ENCODE results near the gene ABCA5. TPM values are rescaled to one million over a fixed set of nuclear protein-coding genes. Genes with fewer than 3 reads are reported as not detected.

The ABCA5 gene
- total RNA-seq, 2 experiments from 2014 or later, result 14.3 to 15.1 TPM

GRCh38 chr17:69344939-69345338 lies 18.0 kb upstream of the ABCA5 start:
- Mint-ChIP-seq H3K4me3 (no peak overlapping the region), H3K27me3 (ENCODE audit: low read depth) (no peaks in the 10 kb centered on the region), H3K36me3 (ENCODE audit: low read depth) (no peaks in the 10 kb centered on the region), H3K9me3 (no peaks in the 10 kb centered on the region), H3K4me1 (ENCODE audit: low read depth) (no peaks in the 10 kb centered on the region), H3K27ac (no peak overlapping the region)
- CTCF ChIA-PET, result interaction anchor here (0.7 kb wide), 1 partner anchor 25 kb away, joined by 3 read pairs; no protein-coding TSS in a partner anchor
- intact Hi-C loops (cut with micrococcal nuclease), result no loop called here
- no peak for DNase-seq

GRCh38 chr17:69342896-69343644 lies 16.1 kb upstream of the ABCA5 start:
- Mint-ChIP-seq H3K4me1 (ENCODE audit: low read depth) (no peaks in the 10 kb centered on the region), H3K4me3 (no peak overlapping the region), H3K27ac (no peak overlapping the region), H3K27me3 (ENCODE audit: low read depth) (no peaks in the 10 kb centered on the region), H3K9me3 (no peaks in the 10 kb centered on the region), H3K36me3 (ENCODE audit: low read depth) (no peaks in the 10 kb centered on the region)
- CTCF ChIA-PET, result no interaction called here
- no peak for DNase-seq
- intact Hi-C loops (cut with micrococcal nuclease), result no loop called here

GRCh38 chr17:69339937-69340336 lies 13.0 kb upstream of the ABCA5 start:
- Mint-ChIP-seq H3K9me3 (no peaks in the 10 kb centered on the region), H3K27ac (no peak overlapping the region), H3K4me1 (ENCODE audit: low read depth) (peaks cover 3% of the 10 kb centered on the region), H3K36me3 (ENCODE audit: low read depth) (no peaks in the 10 kb centered on the region), H3K27me3 (ENCODE audit: low read depth) (no peaks in the 10 kb centered on the region), H3K4me3 (no peak overlapping the region)
- CTCF ChIA-PET, result no interaction called here
- no peak for DNase-seq
- intact Hi-C loops (cut with micrococcal nuclease), result no loop called here

GRCh38 chr17:69336996-69337395 lies 10.1 kb upstream of the ABCA5 start:
- H3K4me3 Mint-ChIP-seq, result no peak overlapping the region
- no peaks in the 10 kb centered on the region for H3K36me3 Mint-ChIP-seq (ENCODE audit: low read depth)
- CTCF ChIA-PET, result interaction anchor here (1.1 kb wide), 1 partner anchor 188 kb away, joined by 3 read pairs; no protein-coding TSS in a partner anchor

GRCh38 chr17:69336580-69336979 lies 9.6 kb upstream of the ABCA5 start:
- intact Hi-C loops (cut with micrococcal nuclease), result no loop called here
- no peak overlapping the region for H3K27ac Mint-ChIP-seq
- H3K4me3 Mint-ChIP-seq, result no peak overlapping the region
- no peaks in the 10 kb centered on the region for H3K36me3 Mint-ChIP-seq (ENCODE audit: low read depth)
- H3K4me1 Mint-ChIP-seq (ENCODE audit: low read depth), result peaks cover 5% of the 10 kb centered on the region
- no peaks in the 10 kb centered on the region for H3K9me3 Mint-ChIP-seq
- H3K27me3 Mint-ChIP-seq (ENCODE audit: low read depth), result peaks cover 3% of the 10 kb centered on the region
- DNase-seq, result no peak
- CTCF ChIA-PET, result no interaction called here

More at GRCh38 chr17:69336996-69337395, 10.1 kb upstream of the ABCA5 start:
- peaks cover 5% of the 10 kb centered on the region for H3K4me1 Mint-ChIP-seq (ENCODE audit: low read depth)
- H3K9me3 Mint-ChIP-seq, result no peaks in the 10 kb centered on the region
- H3K27ac Mint-ChIP-seq, result no peak overlapping the region
- intact Hi-C loops (cut with micrococcal nuclease), result no loop called here
- DNase-seq, result no peak
- H3K27me3 Mint-ChIP-seq (ENCODE audit: low read depth), result peaks cover 3% of the 10 kb centered on the region

- peaks cover 5% of the 10 kb centered on the region for H3K27me3 Mint-ChIP-seq (ENCODE audit: low read depth)
- no peaks in the 10 kb centered on the region for H3K36me3 Mint-ChIP-seq (ENCODE audit: low read depth)
- no peak overlapping the region for H3K4me3 Mint-ChIP-seq
- H3K27ac Mint-ChIP-seq, result no peak overlapping the region
- CTCF ChIA-PET, result interaction anchor here (0.6 to 2.5 kb wide), 10 partner anchors 9 to 190 kb away, joined by 3 to 15 read pairs (median 4); partner anchors contain the start of gene MAP2K6
- no peak for DNase-seq
- H3K9me3 Mint-ChIP-seq, result no peaks in the 10 kb centered on the region
- H3K4me1 Mint-ChIP-seq (ENCODE audit: low read depth), result peaks cover 5% of the 10 kb centered on the region
- intact Hi-C loops (cut with micrococcal nuclease), result loop anchor here (1.0 kb wide), 2 partner anchors 59 to 188 kb away; no protein-coding TSS in a partner anchor
These were observed 8.1 kb upstream of the ABCA5 start for GRCh38 chr17:69335058-69335457.

GRCh38 chr17:69333561-69333960 lies 6.6 kb upstream of the ABCA5 start:
- Mint-ChIP-seq H3K27me3 (ENCODE audit: low read depth) (peaks cover 5% of the 10 kb centered on the region), H3K27ac (no peak overlapping the region), H3K4me3 (no peak overlapping the region), H3K9me3 (peaks cover 7% of the 10 kb centered on the region), H3K36me3 (ENCODE audit: low read depth) (no peaks in the 10 kb centered on the region), H3K4me1 (ENCODE audit: low read depth) (peaks cover 11% of the 10 kb centered on the region)
- intact Hi-C loops (cut with micrococcal nuclease), result no loop called here
- DNase-seq, result no peak
- CTCF ChIA-PET, result interaction anchor here (0.6 to 2.5 kb wide), 4 partner anchors 62 to 107 kb away, joined by 3 to 15 read pairs (median 4); partner anchors contain the start of gene MAP2K6

GRCh38 chr17:69331756-69332155 lies 4.8 kb upstream of the ABCA5 start:
- CTCF ChIA-PET, result interaction anchor here (1.4 kb wide), 1 partner anchor 193 kb away, joined by 4 read pairs; no protein-coding TSS in a partner anchor
- intact Hi-C loops (cut with micrococcal nuclease), result no loop called here

GRCh38 chr17:69326377-69327059 lies 415 bp downstream of the ABCA5 start:
- Mint-ChIP-seq H3K36me3 (ENCODE audit: low read depth) (peaks cover 2% of the 10 kb centered on the region), H3K27ac (peak overlapping the region; percentile 95), H3K4me3 (peak overlapping the region; percentile 93), H3K4me1 (ENCODE audit: low read depth) (peaks cover 31% of the 10 kb centered on the region), H3K27me3 (ENCODE audit: low read depth) (peaks cover 2% of the 10 kb centered on the region), H3K9me3 (peaks cover 8% of the 10 kb centered on the region)
- DNase-seq, result peak; percentile 30
- intact Hi-C loops (cut with micrococcal nuclease), result loop anchor here (1.0 to 2.0 kb wide), 5 partner anchors 88 to 1332 kb away; partner anchors contain the start of genes ARSG, MAP2K6 and SLC16A6
- CTCF ChIA-PET, result interaction anchor here (0.6 to 1.6 kb wide), 5 partner anchors 9 to 242 kb away, joined by 3 to 5 read pairs (median 3); partner anchors contain the start of gene MAP2K6

More at GRCh38 chr17:69331756-69332155, 4.8 kb upstream of the ABCA5 start:
- Mint-ChIP-seq H3K4me1 (ENCODE audit: low read depth) (peaks cover 11% of the 10 kb centered on the region), H3K4me3 (no peak overlapping the region), H3K36me3 (ENCODE audit: low read depth) (peaks cover 1% of the 10 kb centered on the region), H3K27ac (no peak overlapping the region), H3K27me3 (ENCODE audit: low read depth) (peaks cover 5% of the 10 kb centered on the region), H3K9me3 (peaks cover 8% of the 10 kb centered on the region)
- no peak for DNase-seq

- CTCF ChIA-PET, result interaction anchor here (0.6 to 1.6 kb wide), 6 partner anchors 10 to 243 kb away, joined by 3 to 5 read pairs (median 3); partner anchors contain the start of gene MAP2K6
- peaks cover 5% of the 10 kb centered on the region for H3K36me3 Mint-ChIP-seq (ENCODE audit: low read depth)
- H3K4me1 Mint-ChIP-seq (ENCODE audit: low read depth), result peaks cover 31% of the 10 kb centered on the region
- DNase-seq, result no peak
- peaks cover 8% of the 10 kb centered on the region for H3K9me3 Mint-ChIP-seq
- intact Hi-C loops (cut with micrococcal nuclease), result loop anchor here (2.0 kb wide), 3 partner anchors 811 to 1331 kb away; partner anchors contain the start of genes ARSG and SLC16A6
- no peaks in the 10 kb centered on the region for H3K27me3 Mint-ChIP-seq (ENCODE audit: low read depth)
- H3K27ac Mint-ChIP-seq, result peak overlapping the region; percentile 84
- peak overlapping the region; percentile 93 for H3K4me3 Mint-ChIP-seq
These were observed 1.2 kb downstream of the ABCA5 start for GRCh38 chr17:69325518-69326376.

GRCh38 chr17:69323806-69324205 lies 3.1 kb downstream of the ABCA5 start:
- H3K36me3 Mint-ChIP-seq (ENCODE audit: low read depth), result peaks cover 7% of the 10 kb centered on the region
- H3K4me1 Mint-ChIP-seq (ENCODE audit: low read depth), result peaks cover 32% of the 10 kb centered on the region
- H3K9me3 Mint-ChIP-seq, result peaks cover 3% of the 10 kb centered on the region
- H3K27ac Mint-ChIP-seq, result no peak overlapping the region
- no peak overlapping the region for H3K4me3 Mint-ChIP-seq
- CTCF ChIA-PET, result no interaction called here
- H3K27me3 Mint-ChIP-seq (ENCODE audit: low read depth), result no peaks in the 10 kb centered on the region
- intact Hi-C loops (cut with micrococcal nuclease), result no loop called here
- no peak for DNase-seq

GRCh38 chr17:69320908-69321238 lies 6.1 kb downstream of the ABCA5 start:
- CTCF ChIA-PET, result no interaction called here
- DNase-seq, result no peak
- Mint-ChIP-seq H3K9me3 (no peaks in the 10 kb centered on the region), H3K4me1 (ENCODE audit: low read depth) (peaks cover 29% of the 10 kb centered on the region), H3K36me3 (ENCODE audit: low read depth) (peaks cover 9% of the 10 kb centered on the region), H3K4me3 (no peak overlapping the region), H3K27me3 (ENCODE audit: low read depth) (no peaks in the 10 kb centered on the region), H3K27ac (no peak overlapping the region)
- intact Hi-C loops (cut with micrococcal nuclease), result no loop called here
